Islet precursor cell (in vitro differentiated cells): ENCODE data around the gene CALD1.

Experiments used
- DNase-seq: peaks from one replicate; pipeline ENCODE4 v3.0.0-alpha.2; 2018

CALD1 gene

GRCh38 chr7:134870156-134870555 is 90.7 kb downstream of the CALD1 start:
- DNase-seq, result no peak

- DNase-seq, result no peak
These were observed 91.3 kb downstream of the CALD1 start for GRCh38 chr7:134870781-134871180.

- DNase-seq, result no peak
These were observed 93.8 kb downstream of the CALD1 start for GRCh38 chr7:134873253-134873652.

- no peak for DNase-seq
These were observed 95.0 kb downstream of the CALD1 start for GRCh38 chr7:134874407-134874806.

GRCh38 chr7:134875867-134876266 is 96.4 kb downstream of the CALD1 start:
- no peak for DNase-seq

- no peak for DNase-seq
These were observed 99.4 kb downstream of the CALD1 start for GRCh38 chr7:134878746-134879357.

GRCh38 chr7:134879815-134880475 is 100.5 kb downstream of the CALD1 start:
- DNase-seq, result no peak

- DNase-seq, result no peak
These were observed 103.0 kb downstream of the CALD1 start for GRCh38 chr7:134882481-134882880.

GRCh38 chr7:134885967-134886352 is 106.5 kb downstream of the CALD1 start:
- DNase-seq, result no peak

- no peak for DNase-seq
These were observed 107.1 kb downstream of the CALD1 start for GRCh38 chr7:134886353-134887057.

- no peak for DNase-seq
These were observed 108.1 kb downstream of the CALD1 start for GRCh38 chr7:134887523-134887922.

- peak; percentile 80 for DNase-seq
These were observed 108.8 kb downstream of the CALD1 start for GRCh38 chr7:134888141-134888740.

- no peak for DNase-seq
These were observed 111.1 kb downstream of the CALD1 start for GRCh38 chr7:134890246-134891240.

GRCh38 chr7:134891262-134891695 is 111.8 kb downstream of the CALD1 start:
- peak; percentile 94 for DNase-seq

- DNase-seq, result no peak
These were observed 112.6 kb downstream of the CALD1 start for GRCh38 chr7:134891696-134892678.

- DNase-seq, result no peak
These were observed 113.5 kb downstream of the CALD1 start for GRCh38 chr7:134892963-134893362.

GRCh38 chr7:134893920-134894319 is 114.5 kb downstream of the CALD1 start:
- no peak for DNase-seq

GRCh38 chr7:134894928-134895327 is 115.5 kb downstream of the CALD1 start:
- DNase-seq, result no peak

- DNase-seq, result no peak
These were observed 116.6 kb downstream of the CALD1 start for GRCh38 chr7:134896073-134896472.

GRCh38 chr7:134897936-134898335 is 118.5 kb downstream of the CALD1 start:
- DNase-seq, result no peak

GRCh38 chr7:134899729-134900128 is 120.3 kb downstream of the CALD1 start:
- DNase-seq, result peak; percentile 86
